Vagina (tissue), 2 donors: ENCODE data around the gene MYBPHL.

ENCODE experiments used
- POLR2A ChIP-seq, 2 donors: fragments of 450-650 bp; IDR thresholded peaks; one replicate each; pipeline ENCODE4 v1.6.1; 2017; ENCODE audit warnings: antibody characterized with exemption in 2 of 2, mild to moderate bottlenecking in 2 of 2, moderate library complexity in 2 of 2
- POLR2AphosphoS5 ChIP-seq, 2 donors: sonication (generic); formaldehyde crosslinking; IDR thresholded peaks; one replicate each; pipeline ENCODE4 v1.9.0; 2017; ENCODE audit warnings: antibody characterized with exemption in 2 of 2, mild to moderate bottlenecking in 2 of 2, low read depth in 1 of 2; ENCODE audit not compliant: insufficient read depth in 1 of 2
- TF ChIP-seq, protein P1 (sequence below), 3 experiments: fragments of 450-650 bp in 2 of 3; fragments of 200-600 bp in 1 of 3; sonication (generic) in 1 of 3; IDR thresholded peaks; one replicate each; pipeline ENCODE4 v1.5.1; 2017 to 2019; ENCODE audit warnings: antibody characterized with exemption in 3 of 3, mild to moderate bottlenecking in 2 of 3, moderate library complexity in 2 of 3

DNA sequence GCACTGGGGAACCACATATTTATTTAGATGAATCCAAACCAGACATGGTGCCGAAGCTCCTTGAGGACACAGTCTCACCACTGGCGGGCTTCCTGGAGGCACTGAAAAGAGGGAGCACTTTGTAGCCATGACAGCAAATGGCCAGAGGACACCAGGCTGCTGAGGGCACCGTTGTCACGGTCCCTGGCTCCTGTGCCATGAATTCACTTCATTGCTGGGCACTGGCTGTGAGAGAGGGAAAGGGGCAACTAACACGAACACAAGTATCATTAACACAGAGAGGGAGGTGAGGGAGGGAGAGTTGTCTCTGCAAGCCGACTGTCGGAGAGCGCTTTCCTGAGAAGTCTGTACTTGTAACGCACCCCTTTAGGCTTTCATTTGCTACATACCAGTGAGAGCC lies 14.4 kb downstream of the MYBPHL start:
- TF ChIP-seq, protein P1, sequence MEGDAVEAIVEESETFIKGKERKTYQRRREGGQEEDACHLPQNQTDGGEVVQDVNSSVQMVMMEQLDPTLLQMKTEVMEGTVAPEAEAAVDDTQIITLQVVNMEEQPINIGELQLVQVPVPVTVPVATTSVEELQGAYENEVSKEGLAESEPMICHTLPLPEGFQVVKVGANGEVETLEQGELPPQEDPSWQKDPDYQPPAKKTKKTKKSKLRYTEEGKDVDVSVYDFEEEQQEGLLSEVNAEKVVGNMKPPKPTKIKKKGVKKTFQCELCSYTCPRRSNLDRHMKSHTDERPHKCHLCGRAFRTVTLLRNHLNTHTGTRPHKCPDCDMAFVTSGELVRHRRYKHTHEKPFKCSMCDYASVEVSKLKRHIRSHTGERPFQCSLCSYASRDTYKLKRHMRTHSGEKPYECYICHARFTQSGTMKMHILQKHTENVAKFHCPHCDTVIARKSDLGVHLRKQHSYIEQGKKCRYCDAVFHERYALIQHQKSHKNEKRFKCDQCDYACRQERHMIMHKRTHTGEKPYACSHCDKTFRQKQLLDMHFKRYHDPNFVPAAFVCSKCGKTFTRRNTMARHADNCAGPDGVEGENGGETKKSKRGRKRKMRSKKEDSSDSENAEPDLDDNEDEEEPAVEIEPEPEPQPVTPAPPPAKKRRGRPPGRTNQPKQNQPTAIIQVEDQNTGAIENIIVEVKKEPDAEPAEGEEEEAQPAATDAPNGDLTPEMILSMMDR (IDR thresholded peaks at IDR 0.05), result no peak
- TF ChIP-seq POLR2A (IDR thresholded peaks at IDR 0.05), result no peak
- no peak for TF ChIP-seq POLR2AphosphoS5 (IDR thresholded peaks at IDR 0.05; ENCODE audit: insufficient read depth in 1 of 2, low read depth in 1 of 2)
